ENCODE results near the gene C1QTNF12.
"Not testable (repeated sequence)": the region's sequence is repeated elsewhere in the genome, so short reads cannot be mapped to it uniquely, and the experiment has no call there.

The C1QTNF12 gene

GRCh38 chr1:1250786-1251284 is 4.3 kb upstream of the C1QTNF12 start:
- H3K4me1 ChIP-seq (ENCODE audit: control insufficient read depth in 1 of 2, insufficient read depth in 2 of 2, low read length in 2 of 2), result peaks cover 0 to 3% of the 10 kb centered on the region in 2 donors
- H3K36me3 ChIP-seq (ENCODE audit: control insufficient read depth in 1 of 2, insufficient read depth in 2 of 2, low read length in 2 of 2), result peaks cover 16 to 27% of the 10 kb centered on the region in 2 donors
- H3K4me3 ChIP-seq (ENCODE audit: low read depth in 1 of 2, low read length in 2 of 2), result no peak overlapping the region
- peaks cover 0 to 13% of the 10 kb centered on the region in 2 donors for H3K27me3 ChIP-seq (ENCODE audit: control insufficient read depth in 1 of 2, insufficient read depth in 2 of 2, low read length in 2 of 2)
- no peak overlapping the region for H3K27ac ChIP-seq (ENCODE audit: low read depth, low read length)
- H3K9me3 ChIP-seq (ENCODE audit: control insufficient read depth in 1 of 2, low read length in 2 of 2), result no peaks in the 10 kb centered on the region
- no peak overlapping the region for H3K9ac ChIP-seq (ENCODE audit: low read depth in 1 of 2, low read length in 2 of 2)

DNA sequence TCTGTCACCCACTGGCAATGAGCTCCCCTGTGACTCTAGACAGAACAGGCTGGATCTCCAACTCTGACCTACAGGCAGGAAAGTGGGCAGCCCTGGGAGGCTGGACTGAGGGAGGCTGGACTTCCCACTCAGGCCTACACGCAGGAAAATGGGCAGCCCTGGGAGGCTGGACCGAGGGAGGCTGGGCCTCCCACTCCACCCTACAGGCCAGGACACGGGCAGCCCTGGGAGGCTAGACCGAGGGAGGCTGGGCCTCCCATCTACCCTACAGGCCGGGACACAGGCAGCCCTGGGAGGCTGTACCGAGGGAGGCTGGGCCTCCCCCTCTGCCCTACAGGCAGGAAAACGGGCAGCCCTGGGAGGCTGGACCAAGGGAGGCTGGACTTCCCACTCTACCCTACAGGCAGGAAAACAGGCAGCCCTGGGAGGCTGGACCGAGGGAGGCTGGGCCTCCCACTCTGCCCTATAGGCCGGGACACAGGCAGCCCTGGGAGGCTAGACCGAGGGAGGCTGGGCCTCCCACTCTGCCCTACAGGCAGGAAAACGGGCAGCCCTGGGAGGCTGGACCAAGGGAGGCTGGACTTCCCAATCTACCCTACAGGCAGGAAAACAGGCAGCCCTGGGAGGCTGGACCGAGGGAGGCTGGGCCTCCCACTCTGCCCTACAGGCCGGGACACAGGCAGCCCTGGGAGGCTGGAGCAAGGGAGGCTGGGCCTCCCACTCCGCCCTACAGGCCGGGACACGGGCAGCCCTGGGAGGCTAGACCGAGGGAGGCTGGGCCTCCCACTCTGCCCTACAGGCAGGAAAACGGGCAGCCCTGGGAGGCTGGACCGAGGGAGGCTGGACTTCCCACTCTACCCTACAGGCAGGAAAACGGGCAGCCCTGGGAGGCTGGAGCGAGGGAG is 1.7 kb upstream of the C1QTNF12 start:
- H3K9me3 ChIP-seq (ENCODE audit: control insufficient read depth in 1 of 2, low read length in 2 of 2); H3K36me3 ChIP-seq (ENCODE audit: control insufficient read depth in 1 of 2, insufficient read depth in 2 of 2, low read length in 2 of 2); H3K27ac ChIP-seq (ENCODE audit: low read depth, low read length); H3K4me3 ChIP-seq (ENCODE audit: low read depth in 1 of 2, low read length in 2 of 2); H3K4me1 ChIP-seq (ENCODE audit: control insufficient read depth in 1 of 2, insufficient read depth in 2 of 2, low read length in 2 of 2); H3K9ac ChIP-seq (ENCODE audit: low read depth in 1 of 2, low read length in 2 of 2): not testable (repeated sequence)
- H3K27me3 ChIP-seq (ENCODE audit: control insufficient read depth in 1 of 2, insufficient read depth in 2 of 2, low read length in 2 of 2), result peaks cover 0 to 18% of the 10 kb centered on the region in 2 donors

DNA sequence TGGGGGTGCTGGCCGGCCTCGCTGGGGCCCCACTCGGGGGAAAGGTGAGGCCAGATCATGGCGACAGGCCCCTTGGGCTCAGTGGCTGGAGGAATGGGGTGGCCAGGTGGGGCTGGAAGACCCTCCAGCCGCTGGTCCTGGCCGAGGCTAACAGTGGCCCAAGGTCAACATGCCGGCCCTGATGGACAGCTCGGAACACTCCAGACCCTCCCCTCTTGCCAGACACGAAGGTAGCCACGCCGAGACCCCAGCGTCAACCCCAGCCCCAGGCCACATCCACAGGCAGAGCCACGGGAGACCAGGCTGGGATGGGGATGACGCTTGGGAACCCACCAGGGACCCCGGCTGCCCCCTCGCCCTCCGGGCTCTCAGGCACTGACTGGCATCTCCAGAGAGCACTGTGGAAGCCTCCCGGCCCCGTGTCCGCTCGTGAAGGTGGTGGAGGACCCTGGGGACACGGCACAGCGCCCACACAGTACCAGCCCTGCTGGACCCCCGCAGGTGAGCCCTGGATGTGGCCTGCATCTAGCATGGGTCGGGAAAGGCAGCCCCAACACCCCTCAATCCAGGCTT is 905 bp upstream of the C1QTNF12 start:
- Histone ChIP-seq H3K27me3 (ENCODE audit: control insufficient read depth in 1 of 2, insufficient read depth in 2 of 2, low read length in 2 of 2) (peaks cover 0 to 18% of the 10 kb centered on the region in 2 donors), H3K27ac (ENCODE audit: low read depth, low read length) (no peak overlapping the region), H3K9ac (ENCODE audit: low read depth in 1 of 2, low read length in 2 of 2) (no peak overlapping the region), H3K36me3 (ENCODE audit: control insufficient read depth in 1 of 2, insufficient read depth in 2 of 2, low read length in 2 of 2) (peaks cover under 1% of the 10 kb centered on the region in 2 donors), H3K4me3 (ENCODE audit: low read depth in 1 of 2, low read length in 2 of 2) (no peak overlapping the region), H3K9me3 (ENCODE audit: control insufficient read depth in 1 of 2, low read length in 2 of 2) (no peaks in the 10 kb centered on the region), H3K4me1 (ENCODE audit: control insufficient read depth in 1 of 2, insufficient read depth in 2 of 2, low read length in 2 of 2) (peaks cover 0 to 3% of the 10 kb centered on the region in 2 donors)

DNA sequence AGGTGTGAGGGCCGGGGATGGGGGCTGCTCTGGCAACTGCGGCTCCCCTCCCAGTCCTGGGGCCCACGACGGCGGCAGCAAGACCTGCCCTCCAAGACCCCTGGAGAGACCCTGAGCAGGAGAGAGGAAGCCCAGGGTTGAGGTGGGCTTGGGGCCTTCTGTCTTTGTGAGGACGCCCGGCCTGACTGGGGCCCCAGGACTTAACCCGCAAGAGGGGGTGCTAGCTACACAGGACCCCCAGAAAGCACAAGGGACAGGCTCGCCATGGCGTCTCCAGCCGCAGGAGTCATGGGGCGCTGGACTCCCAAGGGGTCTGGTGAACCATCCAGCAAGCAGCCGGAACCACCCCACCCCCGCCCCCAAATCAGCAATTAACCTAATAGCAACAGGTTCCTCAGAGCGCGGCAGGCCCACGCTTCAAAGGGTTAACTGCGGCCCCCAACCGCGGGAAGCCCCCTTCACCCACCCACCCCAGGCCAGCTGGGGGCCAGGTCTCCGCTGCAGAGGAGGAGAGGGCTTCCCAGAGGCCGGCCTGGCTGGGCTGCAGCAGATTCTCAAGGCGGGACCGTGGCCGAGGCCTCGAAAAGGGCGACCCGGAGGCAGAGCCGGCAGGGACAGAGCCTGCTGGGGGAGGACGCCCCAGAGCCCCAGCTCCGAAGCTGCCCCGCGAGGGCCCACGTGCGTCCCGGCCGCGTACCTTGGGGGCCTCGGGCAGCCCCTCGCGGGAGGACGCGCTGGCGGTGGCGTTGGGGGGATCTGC is 525 bp downstream of the C1QTNF12 start:
- Histone ChIP-seq H3K4me1 (ENCODE audit: control insufficient read depth in 1 of 2, insufficient read depth in 2 of 2, low read length in 2 of 2) (peaks cover 0 to 3% of the 10 kb centered on the region in 2 donors), H3K4me3 (ENCODE audit: low read depth in 1 of 2, low read length in 2 of 2) (no peak overlapping the region), H3K9me3 (ENCODE audit: control insufficient read depth in 1 of 2, low read length in 2 of 2) (no peaks in the 10 kb centered on the region), H3K27ac (ENCODE audit: low read depth, low read length) (no peak overlapping the region), H3K36me3 (ENCODE audit: control insufficient read depth in 1 of 2, insufficient read depth in 2 of 2, low read length in 2 of 2) (no peaks in the 10 kb centered on the region), H3K27me3 (ENCODE audit: control insufficient read depth in 1 of 2, insufficient read depth in 2 of 2, low read length in 2 of 2) (peaks cover 0 to 18% of the 10 kb centered on the region in 2 donors), H3K9ac (ENCODE audit: low read depth in 1 of 2, low read length in 2 of 2) (no peak overlapping the region)

GRCh38 chr1:1245178-1245816 is 1.2 kb downstream of the C1QTNF12 start:
- Histone ChIP-seq H3K27ac (ENCODE audit: low read depth, low read length) (no peak overlapping the region), H3K9ac (ENCODE audit: low read depth in 1 of 2, low read length in 2 of 2) (no peak overlapping the region), H3K36me3 (ENCODE audit: control insufficient read depth in 1 of 2, insufficient read depth in 2 of 2, low read length in 2 of 2) (no peaks in the 10 kb centered on the region), H3K9me3 (ENCODE audit: control insufficient read depth in 1 of 2, low read length in 2 of 2) (no peaks in the 10 kb centered on the region), H3K4me1 (ENCODE audit: control insufficient read depth in 1 of 2, insufficient read depth in 2 of 2, low read length in 2 of 2) (no peaks in the 10 kb centered on the region), H3K4me3 (ENCODE audit: low read depth in 1 of 2, low read length in 2 of 2) (no peak overlapping the region), H3K27me3 (ENCODE audit: control insufficient read depth in 1 of 2, insufficient read depth in 2 of 2, low read length in 2 of 2) (peaks cover under 1 to 18% of the 10 kb centered on the region in 2 donors)

DNA sequence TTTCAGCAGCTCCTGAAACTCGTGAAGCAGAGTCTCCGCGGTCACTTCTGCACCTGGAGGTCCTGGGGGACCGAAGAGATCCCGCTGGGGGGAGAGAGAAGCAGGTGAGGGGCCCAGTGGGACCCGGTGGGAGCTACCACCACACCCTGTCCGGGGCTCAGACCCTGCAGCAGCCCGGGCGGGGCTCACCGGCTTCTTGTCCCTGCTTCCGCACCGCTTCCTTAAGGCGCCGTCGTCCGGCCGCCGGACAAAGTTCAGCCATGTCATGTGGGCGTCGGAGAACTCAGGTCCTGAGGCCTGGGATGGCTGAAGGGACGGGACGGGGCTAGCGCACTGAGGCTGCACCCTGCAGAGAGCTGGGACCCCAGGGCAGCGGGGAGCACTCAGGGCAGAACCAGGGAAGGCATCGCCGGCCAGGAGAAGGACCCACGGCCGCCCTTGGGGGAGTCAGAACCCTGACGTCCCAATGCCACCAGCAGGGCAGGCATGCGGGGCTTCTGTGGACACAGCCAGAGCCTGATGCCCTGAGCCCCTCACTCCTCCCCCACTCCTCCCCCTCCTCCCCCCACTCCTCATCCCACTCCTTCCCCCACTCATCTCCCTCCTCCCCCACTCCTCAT is 2.2 kb downstream of the C1QTNF12 start:
- Histone ChIP-seq H3K9ac (ENCODE audit: low read depth in 1 of 2, low read length in 2 of 2) (peak overlapping the region in 1 of 2 donors; percentile 32), H3K4me3 (ENCODE audit: low read depth in 1 of 2, low read length in 2 of 2) (peak overlapping the region; percentile 43 to 46), H3K27me3 (ENCODE audit: control insufficient read depth in 1 of 2, insufficient read depth in 2 of 2, low read length in 2 of 2) (peaks cover 11 to 25% of the 10 kb centered on the region in 2 donors), H3K36me3 (ENCODE audit: control insufficient read depth in 1 of 2, insufficient read depth in 2 of 2, low read length in 2 of 2) (no peaks in the 10 kb centered on the region), H3K4me1 (ENCODE audit: control insufficient read depth in 1 of 2, insufficient read depth in 2 of 2, low read length in 2 of 2) (no peaks in the 10 kb centered on the region), H3K27ac (ENCODE audit: low read depth, low read length) (no peak overlapping the region), H3K9me3 (ENCODE audit: control insufficient read depth in 1 of 2, low read length in 2 of 2) (no peaks in the 10 kb centered on the region)

GRCh38 chr1:1243807-1244191 is 2.7 kb downstream of the C1QTNF12 start:
- Histone ChIP-seq H3K36me3 (ENCODE audit: control insufficient read depth in 1 of 2, insufficient read depth in 2 of 2, low read length in 2 of 2) (no peaks in the 10 kb centered on the region), H3K9ac (ENCODE audit: low read depth in 1 of 2, low read length in 2 of 2) (peak overlapping the region in 1 of 2 donors; percentile 32), H3K27me3 (ENCODE audit: control insufficient read depth in 1 of 2, insufficient read depth in 2 of 2, low read length in 2 of 2) (peaks cover 16 to 26% of the 10 kb centered on the region in 2 donors), H3K9me3 (ENCODE audit: control insufficient read depth in 1 of 2, low read length in 2 of 2) (no peaks in the 10 kb centered on the region), H3K27ac (ENCODE audit: low read depth, low read length) (no peak overlapping the region), H3K4me3 (ENCODE audit: low read depth in 1 of 2, low read length in 2 of 2) (peak overlapping the region; percentile 43 to 46), H3K4me1 (ENCODE audit: control insufficient read depth in 1 of 2, insufficient read depth in 2 of 2, low read length in 2 of 2) (no peaks in the 10 kb centered on the region)

GRCh38 chr1:1243266-1243660 is 3.3 kb downstream of the C1QTNF12 start:
- Histone ChIP-seq H3K36me3 (ENCODE audit: control insufficient read depth in 1 of 2, insufficient read depth in 2 of 2, low read length in 2 of 2) (no peaks in the 10 kb centered on the region), H3K4me3 (ENCODE audit: low read depth in 1 of 2, low read length in 2 of 2) (no peak overlapping the region), H3K9me3 (ENCODE audit: control insufficient read depth in 1 of 2, low read length in 2 of 2) (no peaks in the 10 kb centered on the region), H3K4me1 (ENCODE audit: control insufficient read depth in 1 of 2, insufficient read depth in 2 of 2, low read length in 2 of 2) (peaks cover 0 to 3% of the 10 kb centered on the region in 2 donors), H3K27me3 (ENCODE audit: control insufficient read depth in 1 of 2, insufficient read depth in 2 of 2, low read length in 2 of 2) (peaks cover 21 to 30% of the 10 kb centered on the region in 2 donors), H3K27ac (ENCODE audit: low read depth, low read length) (no peak overlapping the region), H3K9ac (ENCODE audit: low read depth in 1 of 2, low read length in 2 of 2) (no peak overlapping the region)

- Histone ChIP-seq H3K36me3 (ENCODE audit: control insufficient read depth in 1 of 2, insufficient read depth in 2 of 2, low read length in 2 of 2) (no peaks in the 10 kb centered on the region), H3K27ac (ENCODE audit: low read depth, low read length) (no peak overlapping the region), H3K9me3 (ENCODE audit: control insufficient read depth in 1 of 2, low read length in 2 of 2) (no peaks in the 10 kb centered on the region), H3K4me3 (ENCODE audit: low read depth in 1 of 2, low read length in 2 of 2) (no peak overlapping the region), H3K9ac (ENCODE audit: low read depth in 1 of 2, low read length in 2 of 2) (no peak overlapping the region), H3K27me3 (ENCODE audit: control insufficient read depth in 1 of 2, insufficient read depth in 2 of 2, low read length in 2 of 2) (peaks cover 25 to 33% of the 10 kb centered on the region in 2 donors), H3K4me1 (ENCODE audit: control insufficient read depth in 1 of 2, insufficient read depth in 2 of 2, low read length in 2 of 2) (peaks cover 3 to 9% of the 10 kb centered on the region in 2 donors)
These were observed 3.9 kb downstream of the C1QTNF12 start for GRCh38 chr1:1242461-1243265.
